Measurements from ENCODE around the gene TM4SF1.

The TM4SF1 gene

GRCh38 chr3:149369991-149370866 lies 7.2 kb downstream of the TM4SF1 start:
- ATAC-seq, result no peak
- no peak for TF ChIP-seq PPARA (CRISPR knock-in tag; IDR thresholded peaks at IDR 0.05; ENCODE audit: borderline replicate concordance)
- TF ChIP-seq ARNTL (CRISPR knock-in tag; IDR thresholded peaks at IDR 0.05; ENCODE audit: borderline replicate concordance, low read depth), result no peak
- TF ChIP-seq, protein P1, sequence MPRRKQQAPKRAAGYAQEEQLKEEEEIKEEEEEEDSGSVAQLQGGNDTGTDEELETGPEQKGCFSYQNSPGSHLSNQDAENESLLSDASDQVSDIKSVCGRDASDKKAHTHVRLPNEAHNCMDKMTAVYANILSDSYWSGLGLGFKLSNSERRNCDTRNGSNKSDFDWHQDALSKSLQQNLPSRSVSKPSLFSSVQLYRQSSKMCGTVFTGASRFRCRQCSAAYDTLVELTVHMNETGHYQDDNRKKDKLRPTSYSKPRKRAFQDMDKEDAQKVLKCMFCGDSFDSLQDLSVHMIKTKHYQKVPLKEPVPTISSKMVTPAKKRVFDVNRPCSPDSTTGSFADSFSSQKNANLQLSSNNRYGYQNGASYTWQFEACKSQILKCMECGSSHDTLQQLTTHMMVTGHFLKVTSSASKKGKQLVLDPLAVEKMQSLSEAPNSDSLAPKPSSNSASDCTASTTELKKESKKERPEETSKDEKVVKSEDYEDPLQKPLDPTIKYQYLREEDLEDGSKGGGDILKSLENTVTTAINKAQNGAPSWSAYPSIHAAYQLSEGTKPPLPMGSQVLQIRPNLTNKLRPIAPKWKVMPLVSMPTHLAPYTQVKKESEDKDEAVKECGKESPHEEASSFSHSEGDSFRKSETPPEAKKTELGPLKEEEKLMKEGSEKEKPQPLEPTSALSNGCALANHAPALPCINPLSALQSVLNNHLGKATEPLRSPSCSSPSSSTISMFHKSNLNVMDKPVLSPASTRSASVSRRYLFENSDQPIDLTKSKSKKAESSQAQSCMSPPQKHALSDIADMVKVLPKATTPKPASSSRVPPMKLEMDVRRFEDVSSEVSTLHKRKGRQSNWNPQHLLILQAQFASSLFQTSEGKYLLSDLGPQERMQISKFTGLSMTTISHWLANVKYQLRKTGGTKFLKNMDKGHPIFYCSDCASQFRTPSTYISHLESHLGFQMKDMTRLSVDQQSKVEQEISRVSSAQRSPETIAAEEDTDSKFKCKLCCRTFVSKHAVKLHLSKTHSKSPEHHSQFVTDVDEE (CRISPR knock-in tag; IDR thresholded peaks at IDR 0.05), result no peak
- TF ChIP-seq GLIS3 (CRISPR knock-in tag; IDR thresholded peaks at IDR 0.05), result no peak
- TF ChIP-seq ZFP30 (CRISPR knock-in tag; IDR thresholded peaks at IDR 0.05), result no peak
- TF ChIP-seq RARB (CRISPR knock-in tag; IDR thresholded peaks at IDR 0.05), result no peak
- TF ChIP-seq ESRRG (CRISPR knock-in tag; IDR thresholded peaks at IDR 0.05), result no peak
- no peak for TF ChIP-seq OSR1 (CRISPR knock-in tag; IDR thresholded peaks at IDR 0.05)
- no peak for TF ChIP-seq TOX (CRISPR knock-in tag; IDR thresholded peaks at IDR 0.05; ENCODE audit: borderline replicate concordance)
- no peak for TF ChIP-seq TCF4 (CRISPR knock-in tag; IDR thresholded peaks at IDR 0.05; ENCODE audit: borderline replicate concordance)
- no peak for TF ChIP-seq ZFP3 (CRISPR knock-in tag; IDR thresholded peaks at IDR 0.05)
- TF ChIP-seq POU6F1 (CRISPR knock-in tag; IDR thresholded peaks at IDR 0.05; ENCODE audit: borderline replicate concordance, low read depth), result no peak
- TF ChIP-seq, protein P2, sequence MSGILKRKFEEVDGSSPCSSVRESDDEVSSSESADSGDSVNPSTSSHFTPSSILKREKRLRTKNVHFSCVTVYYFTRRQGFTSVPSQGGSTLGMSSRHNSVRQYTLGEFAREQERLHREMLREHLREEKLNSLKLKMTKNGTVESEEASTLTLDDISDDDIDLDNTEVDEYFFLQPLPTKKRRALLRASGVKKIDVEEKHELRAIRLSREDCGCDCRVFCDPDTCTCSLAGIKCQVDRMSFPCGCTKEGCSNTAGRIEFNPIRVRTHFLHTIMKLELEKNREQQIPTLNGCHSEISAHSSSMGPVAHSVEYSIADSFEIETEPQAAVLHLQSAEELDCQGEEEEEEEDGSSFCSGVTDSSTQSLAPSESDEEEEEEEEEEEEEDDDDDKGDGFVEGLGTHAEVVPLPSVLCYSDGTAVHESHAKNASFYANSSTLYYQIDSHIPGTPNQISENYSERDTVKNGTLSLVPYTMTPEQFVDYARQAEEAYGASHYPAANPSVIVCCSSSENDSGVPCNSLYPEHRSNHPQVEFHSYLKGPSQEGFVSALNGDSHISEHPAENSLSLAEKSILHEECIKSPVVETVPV (CRISPR knock-in tag; IDR thresholded peaks at IDR 0.05), result no peak
- TF ChIP-seq CSDC2 (CRISPR knock-in tag; IDR thresholded peaks at IDR 0.05), result no peak
- no peak for TF ChIP-seq ZNF8 (CRISPR knock-in tag; IDR thresholded peaks at IDR 0.05)
- TF ChIP-seq ISL1 (CRISPR knock-in tag; IDR thresholded peaks at IDR 0.05), result no peak
- TF ChIP-seq, protein P3, sequence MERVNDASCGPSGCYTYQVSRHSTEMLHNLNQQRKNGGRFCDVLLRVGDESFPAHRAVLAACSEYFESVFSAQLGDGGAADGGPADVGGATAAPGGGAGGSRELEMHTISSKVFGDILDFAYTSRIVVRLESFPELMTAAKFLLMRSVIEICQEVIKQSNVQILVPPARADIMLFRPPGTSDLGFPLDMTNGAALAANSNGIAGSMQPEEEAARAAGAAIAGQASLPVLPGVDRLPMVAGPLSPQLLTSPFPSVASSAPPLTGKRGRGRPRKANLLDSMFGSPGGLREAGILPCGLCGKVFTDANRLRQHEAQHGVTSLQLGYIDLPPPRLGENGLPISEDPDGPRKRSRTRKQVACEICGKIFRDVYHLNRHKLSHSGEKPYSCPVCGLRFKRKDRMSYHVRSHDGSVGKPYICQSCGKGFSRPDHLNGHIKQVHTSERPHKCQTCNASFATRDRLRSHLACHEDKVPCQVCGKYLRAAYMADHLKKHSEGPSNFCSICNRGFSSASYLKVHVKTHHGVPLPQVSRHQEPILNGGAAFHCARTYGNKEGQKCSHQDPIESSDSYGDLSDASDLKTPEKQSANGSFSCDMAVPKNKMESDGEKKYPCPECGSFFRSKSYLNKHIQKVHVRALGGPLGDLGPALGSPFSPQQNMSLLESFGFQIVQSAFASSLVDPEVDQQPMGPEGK (CRISPR knock-in tag; IDR thresholded peaks at IDR 0.05; ENCODE audit: borderline replicate concordance), result no peak
- TF ChIP-seq ZNF70 (CRISPR knock-in tag; IDR thresholded peaks at IDR 0.05), result no peak

GRCh38 chr3:149368674-149369497 lies 8.6 kb downstream of the TM4SF1 start:
- TF ChIP-seq RARB (CRISPR knock-in tag; IDR thresholded peaks at IDR 0.05) (no peak), TOX (CRISPR knock-in tag; IDR thresholded peaks at IDR 0.05; ENCODE audit: borderline replicate concordance) (no peak), ESRRG (CRISPR knock-in tag; IDR thresholded peaks at IDR 0.05) (no peak), ZFP3 (CRISPR knock-in tag; IDR thresholded peaks at IDR 0.05) (no peak), ZC3H10 (CRISPR knock-in tag; IDR thresholded peaks at IDR 0.05) (no peak)
- TF ChIP-seq, protein P3 (CRISPR knock-in tag; IDR thresholded peaks at IDR 0.05; ENCODE audit: borderline replicate concordance), result no peak
- ATAC-seq, result no peak
